H9 (cell line): ENCODE measurements around the gene ZNF765. TPM values are rescaled to one million over a fixed set of nuclear protein-coding genes. Genes with fewer than 3 reads are reported as not detected.

Source experiments
- total RNA-seq: library from RNA; stranded (reverse); gene quantifications from 2 replicates; pipeline ENCODE4 v1.2.1, GENCODE V29; 2021

ZNF765 gene
- total RNA-seq, 1 experiment from 2014 or later = 20.4 TPM

Other genes with a start within 250 kb of the ZNF765 start
- gene ZNF347, start 236.1 kb upstream of the ZNF765 start, total RNA-seq = 17.8 and 18.8 TPM in 2 replicates
- gene ZNF665, start 201.8 kb upstream of the ZNF765 start, total RNA-seq = 3.7 and 3.8 TPM in 2 replicates
- gene ZNF677, start 140.3 kb upstream of the ZNF765 start, total RNA-seq = 39.3 and 40.5 TPM in 2 replicates
- gene VN1R2, start 136.9 kb upstream of the ZNF765 start, total RNA-seq = not detected in 2 replicates
- not detected in 2 replicates for gene VN1R4, start 127.4 kb upstream of the ZNF765 start, total RNA-seq
- gene ZNF845, start 61.4 kb upstream of the ZNF765 start, total RNA-seq = 17.4 TPM in 2 replicates
- 37.7 and 39.2 TPM in 2 replicates for gene ZNF525, start 29.4 kb upstream of the ZNF765 start, total RNA-seq
- 32.7 and 33.8 TPM in 2 replicates for gene ZNF761, start 36.8 kb downstream of the ZNF765 start, total RNA-seq
- gene ZNF813, start 72.6 kb downstream of the ZNF765 start, total RNA-seq = 17.3 TPM in 2 replicates
- gene ZNF331, start 143.0 kb downstream of the ZNF765 start, total RNA-seq = 50.6 and 57.2 TPM in 2 replicates
- gene DPRX, start 236.8 kb downstream of the ZNF765 start, total RNA-seq = not detected in 2 replicates